B cell (primary cell): ENCODE results near the gene SCGN. TPM values are rescaled to one million over a fixed set of nuclear protein-coding genes. Genes with fewer than 3 reads are reported as not detected.

Experiments
- ATAC-seq: fragments of 200-7000 bp; cut with Tn5 transposase; one replicate; pipeline ENCODE4 v1.10.0; 2021; ENCODE audit warnings: low read depth, mild to moderate bottlenecking, moderate number of reproducible peaks, moderate library complexity
- CTCF ChIA-PET: fragments of 350-600 bp; sonication (Branson Sonifier 250); formaldehyde crosslinking; loops from one replicate; lab custom pipeline; 2021; ENCODE audit warnings: antibody characterized with exemption, inconsistent platforms; lab: Charles Lee
- POLR2A ChIA-PET: fragments of 350-600 bp; sonication (Branson Sonifier 250); formaldehyde crosslinking; loops from one replicate; lab custom pipeline; 2021; ENCODE audit warnings: antibody characterized with exemption; lab: Charles Lee
- DNase-seq: peaks from one replicate; pipeline ENCODE4 v3.0.0; 2013
- H2AFZ ChIP-seq: 2 replicates; pipeline ENCODE4 v1.6.1; 2012; ENCODE audit warnings: mild to moderate bottlenecking, low read depth, low read length; ENCODE audit not compliant: insufficient read depth, poor library complexity, severe bottlenecking
- H3K27ac ChIP-seq, 2 donors: 1 replicate in 1 of 2; 2 replicates in 1 of 2; pipeline ENCODE4 v1.5.1; 2012 to 2013; ENCODE audit warnings: low read length in 2 of 2, mild to moderate bottlenecking in 2 of 2, moderate library complexity in 1 of 2
- H3K27me3 ChIP-seq, 4 experiments: fragments of 200-600 bp in 1 of 4; sonication (generic) in 1 of 4; replicated peaks in 1 of 4; 1 replicate in 2 of 4; 2 replicates in 2 of 4; pipeline versions ENCODE4 v1.6.1 to v1.7.0; 2013 to 2016; ENCODE audit warnings: low read length in 3 of 4, mild to moderate bottlenecking in 2 of 4, mixed read lengths in 1 of 4, moderate library complexity in 1 of 4; ENCODE audit not compliant: insufficient read depth in 4 of 4, control insufficient read depth in 3 of 4; ENCODE audit errors: control extremely low read depth in 1 of 4
- H3K36me3 ChIP-seq, 2 experiments: replicated peaks in 1 of 2; 1 replicate in 1 of 2; 2 replicates in 1 of 2; pipeline versions ENCODE4 v1.6.1 to v1.7.1; 2013; ENCODE audit warnings: low read length in 1 of 2; ENCODE audit not compliant: insufficient read depth in 2 of 2, control insufficient read depth in 1 of 2; ENCODE audit errors: control extremely low read depth in 1 of 2, extremely low read depth in 1 of 2
- H3K4me1 ChIP-seq, 2 donors: fragments of 200-600 bp in 1 of 2; sonication (generic) in 1 of 2; 1 replicate in 1 of 2; 2 replicates in 1 of 2; pipeline versions ENCODE4 v1.5.1 to v1.6.1; 2013 to 2017; ENCODE audit warnings: low read length in 2 of 2; ENCODE audit not compliant: control insufficient read depth in 2 of 2, insufficient read depth in 2 of 2
- H3K4me2 ChIP-seq: replicated peaks from 2 replicates; pipeline ENCODE3; 2012; ENCODE audit warnings: mild to moderate bottlenecking, low read depth, low read length; ENCODE audit not compliant: poor library complexity, severe bottlenecking
- H3K4me3 ChIP-seq, 5 experiments: fragments of 200-600 bp in 1 of 5; sonication (generic) in 1 of 5; 1 replicate in 3 of 5; 2 replicates in 2 of 5; pipeline versions ENCODE4 v1.5.1 to v1.7.0; 2011 to 2016; ENCODE audit warnings: low read length in 4 of 5, mild to moderate bottlenecking in 4 of 5, low read depth in 2 of 5, control low read depth in 1 of 5, moderate library complexity in 1 of 5; ENCODE audit not compliant: insufficient read depth in 1 of 5; ENCODE audit errors: control extremely low read depth in 1 of 5, extremely low read depth in 1 of 5
- H3K79me2 ChIP-seq: fragments of 200-600 bp; sonication (generic); one replicate; pipeline ENCODE4 v1.6.0; 2016; ENCODE audit warnings: low read length; ENCODE audit not compliant: control insufficient read depth, insufficient read depth
- H3K9ac ChIP-seq: fragments of 200-600 bp; sonication (generic); 2 replicates; pipeline ENCODE4 v1.6.1; 2017; ENCODE audit warnings: mild to moderate bottlenecking, low read length, moderate library complexity
- H3K9me3 ChIP-seq, 3 donors: one replicate each; pipeline versions ENCODE4 v1.6.1 to v1.7.1; 2013; ENCODE audit warnings: low read length in 2 of 3; ENCODE audit not compliant: control insufficient read depth in 2 of 3, insufficient read depth in 1 of 3; ENCODE audit errors: control extremely low read depth in 1 of 3
- H4K20me1 ChIP-seq: 2 replicates; pipeline ENCODE4 v1.6.0; 2012; ENCODE audit warnings: mild to moderate bottlenecking, low read length; ENCODE audit not compliant: insufficient read depth, control insufficient read depth, poor library complexity, severe bottlenecking
- H3K27ac Mint-ChIP-seq: one replicate; pipeline ENCODE4 v1.8.0; 2021; ENCODE audit warnings: mixed read lengths
- H3K27me3 Mint-ChIP-seq: one replicate; pipeline ENCODE4 v1.8.0; 2021; ENCODE audit warnings: mixed read lengths
- H3K4me1 Mint-ChIP-seq: one replicate; pipeline ENCODE4 v1.8.0; 2021; ENCODE audit warnings: mixed read lengths
- H3K4me3 Mint-ChIP-seq: one replicate; pipeline ENCODE4 v1.8.0; 2021; ENCODE audit warnings: mixed read lengths
- H3K9me3 Mint-ChIP-seq: one replicate; pipeline ENCODE4 v1.8.0; 2022; ENCODE audit warnings: mixed read lengths; ENCODE audit not compliant: insufficient read depth
- CTCF ChIP-seq: fragments of 200-600 bp; IDR thresholded peaks from one replicate; pipeline ENCODE4 v1.8.0; 2022; ENCODE audit warnings: antibody characterized with exemption, mild to moderate bottlenecking
- EZH2 ChIP-seq: IDR thresholded peaks from 2 replicates; pipeline ENCODE4 v1.6.1; 2012; ENCODE audit warnings: borderline replicate concordance, low read depth, mild to moderate bottlenecking, moderate library complexity, low read length; ENCODE audit not compliant: insufficient read depth, poor library complexity, severe bottlenecking
- WGBS: methylation state at CpG from one replicate; pipeline ENCODE4 v1.1.5; 2013; ENCODE audit warnings: missing lambda C conversion rate; ENCODE audit not compliant: insufficient coverage; 5-methylcytosine and 5-hydroxymethylcytosine counted together
- intact Hi-C: fragments of 100-400 bp; cut with micrococcal nuclease; formaldehyde crosslinking; loops from one replicate; pipeline ENCODE4 v1.10.0; 2022
- polyA plus RNA-seq: library from polyadenylated mRNA; depleted of rRNA; stranded (reverse); fragments of >200 nt; gene quantifications from 2 replicates; pipeline ENCODE4 v1.2.3, GENCODE V29; 2012
- total RNA-seq, 2 donors: library from RNA; stranded (reverse); fragments of 120-200 nt in 1 of 2; gene quantifications; 1 replicate in 1 of 2; 2 replicates in 1 of 2; pipeline versions ENCODE4 v1.2.3 to v1.2.4, GENCODE V29; 2013 to 2022

Gene SCGN
- total and polyA plus RNA-seq, 2 donors (not counting 1 experiment from before 2014, with no cell fraction given) = not detected

GRCh38 chr6:25743868-25744267 lies 91.9 kb downstream of the SCGN start:
- POLR2A ChIA-PET = no interaction called here
- intact Hi-C loops = no loop called here
- Mint-ChIP-seq H3K27me3 (peaks cover 8% of the 10 kb centered on the region), H3K9me3 (no peaks in the 10 kb centered on the region), H3K27ac (no peak overlapping the region), H3K4me3 (no peak overlapping the region), H3K4me1 (peaks cover under 1% of the 10 kb centered on the region)
- ATAC-seq (no peak), DNase-seq (no peak)
- H3K27ac ChIP-seq = no peak overlapping the region
- H2AFZ ChIP-seq = no peak overlapping the region
- no peak for TF ChIP-seq CTCF
- no peak for TF ChIP-seq EZH2
- peaks cover 0 to 3% (median 2%) of the 10 kb centered on the region in 3 donors for H3K9me3 ChIP-seq
- no peak overlapping the region for H3K9ac ChIP-seq
- peaks cover 0 to under 1% (median 0%) of the 10 kb centered on the region in 4 experiments for H3K27me3 ChIP-seq
- no peaks in the 10 kb centered on the region for H3K79me2 ChIP-seq
- CTCF ChIA-PET = no interaction called here
- H3K4me1 ChIP-seq = no peaks in the 10 kb centered on the region
- no peak overlapping the region for H3K4me2 ChIP-seq
- H3K4me3 ChIP-seq = no peak overlapping the region
- H3K36me3 ChIP-seq = no peaks in the 10 kb centered on the region
- H4K20me1 ChIP-seq = no peaks in the 10 kb centered on the region

DNA sequence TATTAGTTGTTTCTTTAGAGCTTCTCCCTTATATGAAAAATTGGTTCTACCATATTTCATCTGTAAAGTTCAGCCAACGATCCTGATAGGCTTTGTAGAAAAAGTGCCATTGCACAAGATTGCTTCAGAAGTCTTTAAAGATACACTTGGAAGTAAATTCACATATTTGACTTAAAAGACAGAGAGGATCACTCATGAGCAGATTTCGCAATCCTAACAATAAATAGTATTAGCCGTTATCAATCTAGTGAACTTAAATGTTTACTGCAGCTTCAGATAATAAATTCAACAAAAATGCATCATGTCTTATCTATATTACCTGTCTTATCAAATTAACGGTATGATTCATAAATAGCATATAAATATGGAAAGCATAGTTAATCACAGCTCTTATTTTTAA lies 93.8 kb downstream of the SCGN start:
- H3K27ac Mint-ChIP-seq = no peak overlapping the region
- H4K20me1 ChIP-seq = no peaks in the 10 kb centered on the region
- CTCF ChIA-PET = interaction anchor here (0.8 kb wide), 1 partner anchor 29 kb away, joined by 3 read pairs; no protein-coding TSS in a partner anchor

More for the DNA sequence above, 93.8 kb downstream of the SCGN start:
- intact Hi-C loops = no loop called here
- Histone ChIP-seq H3K27me3 (no peaks in the 10 kb centered on the region), H3K27ac (no peak overlapping the region), H3K9me3 (peaks cover 0 to 3% (median 2%) of the 10 kb centered on the region in 3 donors), H3K36me3 (no peaks in the 10 kb centered on the region), H3K4me2 (no peak overlapping the region), H3K9ac (no peak overlapping the region), H3K79me2 (no peaks in the 10 kb centered on the region), H2AFZ (no peak overlapping the region), H3K4me1 (peaks cover 5% of the 10 kb centered on the region in 2 donors), H3K4me3 (no peak overlapping the region)
- WGBS = no CpG with 5 or more reads among the region's 4 CpGs
- POLR2A ChIA-PET = no interaction called here
- no peak overlapping the region for H3K4me3 Mint-ChIP-seq
- no peaks in the 10 kb centered on the region for H3K9me3 Mint-ChIP-seq
- H3K4me1 Mint-ChIP-seq = peaks cover 5% of the 10 kb centered on the region
- ATAC-seq = no peak
- DNase-seq = no peak
- H3K27me3 Mint-ChIP-seq = peaks cover 2% of the 10 kb centered on the region
- no peak for TF ChIP-seq CTCF
- no peak for TF ChIP-seq EZH2
